BJ (cell line): ENCODE results near the gene MYO3B. TPM values are rescaled to one million over a fixed set of nuclear protein-coding genes. Genes with fewer than 3 reads are reported as not detected.

Experiments used
- CTCF ChIA-PET: fragments of 350-600 bp; formaldehyde crosslinking; extraction: SDS; loops from one replicate; lab custom pipeline; 2021; ENCODE audit warnings: antibody characterized with exemption, inconsistent platforms; lab: Yijun Ruan, JAX
- POLR2A ChIA-PET: fragments of 300-600 bp; sonication (Branson Sonifier 250); formaldehyde crosslinking; extraction: SDS; loops from one replicate; lab custom pipeline; 2021; ENCODE audit warnings: antibody characterized with exemption; lab: Charles Lee
- DNase-seq: peaks from one replicate; pipeline ENCODE4 v3.0.0-alpha.2; 2011; ENCODE audit warnings: low read depth
- H3K27me3 ChIP-seq: 2 replicates; pipeline ENCODE4 v1.6.0; 2011; ENCODE audit warnings: low read length; ENCODE audit not compliant: control insufficient read depth, insufficient read depth
- H3K36me3 ChIP-seq: 2 replicates; pipeline ENCODE4 v1.5.1; 2011; ENCODE audit warnings: low read length; ENCODE audit not compliant: control insufficient read depth, insufficient read depth
- H3K4me3 ChIP-seq: 2 replicates; pipeline ENCODE4 v1.5.1; 2011; ENCODE audit warnings: low read depth, mild to moderate bottlenecking, control low read depth, low read length
- polyA plus RNA-seq: library from polyadenylated mRNA; depleted of rRNA; stranded (reverse); fragments of >200 nt; gene quantifications from 2 replicates; pipeline ENCODE4 v1.2.3, GENCODE V29; 2011
- TF ChIP-seq, protein P1 (sequence below): IDR thresholded peaks from 2 replicates; pipeline ENCODE4 v1.5.1; 2011; ENCODE audit warnings: low read depth, mild to moderate bottlenecking, control low read depth, inconsistent platforms, low read length, moderate library complexity; ENCODE audit not compliant: insufficient read depth

Gene MYO3B
- polyA plus RNA-seq, 1 experiment: not detected

DNA sequence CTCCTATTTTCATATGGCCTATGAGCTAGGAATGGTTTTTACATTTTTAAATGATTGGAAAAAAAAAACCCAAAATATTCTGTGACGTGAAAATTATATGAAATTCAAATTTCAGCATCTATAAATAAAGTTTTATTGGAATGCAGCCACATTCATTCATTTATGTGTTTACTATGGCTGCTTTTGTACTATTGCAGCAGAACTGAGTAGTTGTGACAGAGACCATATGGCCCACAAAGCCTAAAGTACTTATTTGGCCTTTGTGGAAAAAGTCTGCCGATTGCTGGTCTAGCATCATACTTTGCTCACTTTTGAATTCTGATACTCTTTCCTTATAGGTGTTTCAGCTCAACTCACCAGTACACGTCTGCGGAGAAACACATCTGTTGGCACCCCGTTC is 39.0 kb downstream of the MYO3B start:
- Histone ChIP-seq H3K4me3 (no peak overlapping the region), H3K36me3 (no peaks in the 10 kb centered on the region), H3K27me3 (no peaks in the 10 kb centered on the region)
- TF ChIP-seq, protein P1, sequence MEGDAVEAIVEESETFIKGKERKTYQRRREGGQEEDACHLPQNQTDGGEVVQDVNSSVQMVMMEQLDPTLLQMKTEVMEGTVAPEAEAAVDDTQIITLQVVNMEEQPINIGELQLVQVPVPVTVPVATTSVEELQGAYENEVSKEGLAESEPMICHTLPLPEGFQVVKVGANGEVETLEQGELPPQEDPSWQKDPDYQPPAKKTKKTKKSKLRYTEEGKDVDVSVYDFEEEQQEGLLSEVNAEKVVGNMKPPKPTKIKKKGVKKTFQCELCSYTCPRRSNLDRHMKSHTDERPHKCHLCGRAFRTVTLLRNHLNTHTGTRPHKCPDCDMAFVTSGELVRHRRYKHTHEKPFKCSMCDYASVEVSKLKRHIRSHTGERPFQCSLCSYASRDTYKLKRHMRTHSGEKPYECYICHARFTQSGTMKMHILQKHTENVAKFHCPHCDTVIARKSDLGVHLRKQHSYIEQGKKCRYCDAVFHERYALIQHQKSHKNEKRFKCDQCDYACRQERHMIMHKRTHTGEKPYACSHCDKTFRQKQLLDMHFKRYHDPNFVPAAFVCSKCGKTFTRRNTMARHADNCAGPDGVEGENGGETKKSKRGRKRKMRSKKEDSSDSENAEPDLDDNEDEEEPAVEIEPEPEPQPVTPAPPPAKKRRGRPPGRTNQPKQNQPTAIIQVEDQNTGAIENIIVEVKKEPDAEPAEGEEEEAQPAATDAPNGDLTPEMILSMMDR: no peak
- CTCF ChIA-PET: no interaction called here
- no peak for DNase-seq
- POLR2A ChIA-PET: no interaction called here

DNA sequence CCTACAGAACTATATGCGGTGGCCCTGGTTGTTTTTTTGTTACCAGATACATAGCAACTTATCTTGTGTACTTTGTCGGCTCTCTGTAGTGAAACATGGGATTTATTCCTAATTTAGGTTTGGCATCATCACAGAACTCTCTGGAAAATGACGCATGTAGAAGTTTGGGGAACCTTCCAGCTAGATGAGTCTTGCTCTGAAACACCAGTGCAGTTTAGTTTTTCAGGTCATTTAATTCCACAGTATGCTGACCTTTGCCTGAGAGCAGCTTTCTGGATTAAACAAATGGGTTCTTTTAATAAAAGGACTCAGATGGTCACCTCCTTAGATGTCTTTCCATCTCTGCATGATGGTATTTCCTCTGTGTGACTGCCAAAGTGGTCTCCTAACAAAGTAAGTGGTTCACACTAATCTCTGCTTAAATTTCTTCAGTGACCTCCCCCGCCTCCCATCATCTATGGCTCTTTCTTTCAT is 39.9 kb downstream of the MYO3B start:
- TF ChIP-seq, protein P1: no peak
- POLR2A ChIA-PET: no interaction called here
- Histone ChIP-seq H3K27me3 (no peaks in the 10 kb centered on the region), H3K36me3 (no peaks in the 10 kb centered on the region), H3K4me3 (no peak overlapping the region)
- CTCF ChIA-PET: no interaction called here
- DNase-seq: no peak

DNA sequence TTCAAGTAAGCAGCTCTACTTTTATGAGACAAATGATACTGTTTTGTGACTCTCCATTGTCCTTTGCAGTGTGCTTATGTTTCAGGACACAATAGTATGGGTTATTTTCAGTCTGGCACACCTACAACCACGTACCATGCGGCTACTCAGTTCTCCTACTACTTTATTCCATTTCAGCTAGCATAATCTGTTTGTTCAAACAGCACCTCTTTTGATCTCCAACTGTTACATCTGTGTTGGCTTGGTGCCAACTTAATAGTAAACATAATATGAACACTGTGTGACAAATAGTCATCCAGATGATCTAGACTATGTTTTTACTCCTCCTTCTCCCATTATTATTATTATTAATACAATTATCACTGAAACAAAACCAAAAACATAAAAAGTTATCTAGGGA is 40.5 kb downstream of the MYO3B start:
- Histone ChIP-seq H3K27me3 (no peaks in the 10 kb centered on the region), H3K4me3 (no peak overlapping the region), H3K36me3 (no peaks in the 10 kb centered on the region)
- DNase-seq: no peak
- ChIA-PET CTCF (interaction anchor here (0.5 kb wide), 1 partner anchor 779 kb away, joined by 3 read pairs; no protein-coding TSS in a partner anchor), POLR2A (no interaction called here)
- TF ChIP-seq, protein P1: no peak

DNA sequence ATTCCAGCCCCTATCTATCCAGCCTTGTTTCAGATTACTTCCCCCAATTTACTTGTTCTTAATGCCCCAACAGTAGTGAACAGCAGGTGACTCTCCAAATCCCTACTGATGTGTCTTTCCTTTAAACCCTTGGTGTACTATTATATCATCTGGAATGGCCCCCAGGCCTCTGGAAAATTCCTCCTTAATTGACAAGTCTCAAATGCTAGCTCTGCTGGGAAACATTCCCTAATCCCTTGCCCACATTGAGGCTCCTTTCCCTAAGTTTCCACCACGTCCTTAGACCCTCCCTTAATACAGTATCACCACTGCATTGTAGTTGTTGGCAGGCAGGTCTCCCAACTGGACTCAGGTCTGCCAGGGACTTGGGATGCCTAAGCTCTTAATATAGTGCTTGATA is 41.0 kb downstream of the MYO3B start:
- no peak for DNase-seq
- no peaks in the 10 kb centered on the region for H3K36me3 ChIP-seq
- POLR2A ChIA-PET: no interaction called here
- H3K27me3 ChIP-seq: no peaks in the 10 kb centered on the region
- TF ChIP-seq, protein P1: no peak
- H3K4me3 ChIP-seq: no peak overlapping the region
- CTCF ChIA-PET: interaction anchor here (0.5 kb wide), 1 partner anchor 779 kb away, joined by 3 read pairs; no protein-coding TSS in a partner anchor

DNA sequence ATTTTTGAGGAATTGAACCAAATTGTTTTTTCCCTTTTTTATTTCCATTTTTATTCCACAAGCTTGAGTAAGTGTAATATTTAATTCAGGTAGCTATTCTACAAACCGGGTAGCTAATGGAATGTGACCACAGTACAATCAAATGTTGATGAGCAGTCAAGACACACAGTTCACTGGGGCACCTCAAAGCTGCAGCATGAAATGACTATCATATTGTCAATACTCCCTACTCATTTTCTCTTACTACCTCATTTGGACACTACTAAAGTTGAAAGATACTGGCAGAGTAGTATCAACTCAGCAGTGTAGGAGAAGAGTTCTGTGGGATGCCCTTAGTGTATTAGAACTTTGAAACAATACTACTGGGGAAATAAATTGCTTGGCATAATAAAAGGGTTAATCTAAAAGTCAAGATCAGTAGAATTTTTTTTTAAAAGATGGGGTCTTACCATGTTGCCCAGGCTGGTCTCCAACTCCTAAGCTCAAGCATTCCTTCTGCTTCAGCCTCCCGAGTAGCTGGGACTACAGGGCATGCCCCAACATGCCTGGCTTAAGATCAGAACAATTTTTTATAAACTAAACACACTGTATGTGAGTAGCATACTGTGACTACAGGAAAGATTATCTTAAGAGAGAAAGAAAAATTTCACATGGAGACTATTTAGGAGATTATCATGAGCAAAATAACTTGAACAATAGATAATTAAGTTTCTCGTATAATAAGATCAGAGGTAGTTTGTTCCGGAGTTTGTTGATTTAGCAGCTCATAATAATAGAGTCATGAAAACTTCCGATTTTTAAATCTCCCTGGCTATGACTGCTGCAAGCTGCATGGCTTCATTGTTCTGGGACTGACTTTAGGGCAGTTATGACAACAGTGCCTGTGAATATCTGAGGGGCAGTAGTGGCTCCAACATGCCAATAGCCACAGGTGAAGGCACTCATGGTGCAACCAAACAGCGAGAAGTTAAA is 43.7 kb downstream of the MYO3B start:
- H3K36me3 ChIP-seq: no peaks in the 10 kb centered on the region
- no peak overlapping the region for H3K4me3 ChIP-seq
- ChIA-PET CTCF (interaction anchor here (1.3 to 1.8 kb wide), 2 partner anchors 10 to 140 kb away, joined by 4 to 5 read pairs; no protein-coding TSS in a partner anchor), POLR2A (interaction anchor here (0.6 kb wide), 1 partner anchor 533 kb away, joined by 7 read pairs; no protein-coding TSS in a partner anchor)
- DNase-seq: peak; percentile 14
- H3K27me3 ChIP-seq: no peaks in the 10 kb centered on the region
- TF ChIP-seq, protein P1: no peak
